ENCODE measurements around the gene RPN1.

The RPN1 gene

GRCh38 chr3:128584412-128585020 lies 66.1 kb downstream of the RPN1 start:
- H3K27ac ChIP-seq = peak overlapping the region; percentile 42; the same call in 1 of the 2 replicates
- TF ChIP-seq, protein P1, sequence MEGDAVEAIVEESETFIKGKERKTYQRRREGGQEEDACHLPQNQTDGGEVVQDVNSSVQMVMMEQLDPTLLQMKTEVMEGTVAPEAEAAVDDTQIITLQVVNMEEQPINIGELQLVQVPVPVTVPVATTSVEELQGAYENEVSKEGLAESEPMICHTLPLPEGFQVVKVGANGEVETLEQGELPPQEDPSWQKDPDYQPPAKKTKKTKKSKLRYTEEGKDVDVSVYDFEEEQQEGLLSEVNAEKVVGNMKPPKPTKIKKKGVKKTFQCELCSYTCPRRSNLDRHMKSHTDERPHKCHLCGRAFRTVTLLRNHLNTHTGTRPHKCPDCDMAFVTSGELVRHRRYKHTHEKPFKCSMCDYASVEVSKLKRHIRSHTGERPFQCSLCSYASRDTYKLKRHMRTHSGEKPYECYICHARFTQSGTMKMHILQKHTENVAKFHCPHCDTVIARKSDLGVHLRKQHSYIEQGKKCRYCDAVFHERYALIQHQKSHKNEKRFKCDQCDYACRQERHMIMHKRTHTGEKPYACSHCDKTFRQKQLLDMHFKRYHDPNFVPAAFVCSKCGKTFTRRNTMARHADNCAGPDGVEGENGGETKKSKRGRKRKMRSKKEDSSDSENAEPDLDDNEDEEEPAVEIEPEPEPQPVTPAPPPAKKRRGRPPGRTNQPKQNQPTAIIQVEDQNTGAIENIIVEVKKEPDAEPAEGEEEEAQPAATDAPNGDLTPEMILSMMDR (conservative IDR thresholded peaks at IDR 0.05) = peak; percentile 92

DNA sequence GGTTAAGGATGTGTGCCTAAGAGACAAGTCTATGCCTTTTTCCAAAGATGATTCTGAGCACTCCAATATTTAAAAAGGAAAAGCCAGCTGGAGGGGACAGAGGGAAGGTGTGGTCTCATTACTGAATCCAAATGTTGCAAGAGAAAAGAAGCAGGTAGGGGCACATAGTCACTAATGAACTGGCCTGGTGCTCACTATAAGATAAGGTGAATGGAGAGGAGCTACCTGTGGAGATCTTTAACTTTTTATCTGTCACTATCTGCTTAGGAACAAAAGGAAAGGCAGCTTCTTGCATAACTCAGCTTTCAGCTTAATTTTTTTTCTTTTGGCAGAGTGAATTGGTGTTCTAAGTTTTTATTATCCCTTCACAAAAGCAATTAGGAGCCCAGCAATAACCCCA lies 69.1 kb downstream of the RPN1 start:
- TF ChIP-seq, protein P1 (conservative IDR thresholded peaks at IDR 0.05) = no peak
- no peak overlapping the region for H3K27ac ChIP-seq

DNA sequence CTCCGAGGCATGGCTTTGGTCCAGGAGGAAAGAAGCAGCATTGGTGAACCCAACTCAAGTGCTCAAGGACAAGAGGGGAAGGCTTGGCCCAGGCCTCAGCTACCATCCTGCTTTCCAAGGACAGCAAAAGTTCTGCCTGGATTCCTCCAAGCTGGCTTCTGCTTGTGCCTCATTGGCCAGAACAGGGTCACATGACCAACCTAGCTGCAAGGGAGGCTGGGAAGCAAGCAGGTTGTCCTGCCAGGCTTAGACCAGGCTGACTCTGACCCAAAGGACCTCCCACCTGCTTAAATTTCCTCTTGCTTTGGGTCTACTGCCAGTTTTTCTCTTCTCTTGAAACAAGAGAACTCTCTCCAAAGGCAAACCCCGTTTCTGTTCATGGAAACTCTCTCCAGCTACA lies 70.7 kb downstream of the RPN1 start:
- TF ChIP-seq, protein P1 (conservative IDR thresholded peaks at IDR 0.05) = no peak
- H3K27ac ChIP-seq = no peak overlapping the region

GRCh38 chr3:128578346-128578745 lies 72.3 kb downstream of the RPN1 start:
- no peak overlapping the region for H3K27ac ChIP-seq
- TF ChIP-seq, protein P1 (conservative IDR thresholded peaks at IDR 0.05) = no peak

DNA sequence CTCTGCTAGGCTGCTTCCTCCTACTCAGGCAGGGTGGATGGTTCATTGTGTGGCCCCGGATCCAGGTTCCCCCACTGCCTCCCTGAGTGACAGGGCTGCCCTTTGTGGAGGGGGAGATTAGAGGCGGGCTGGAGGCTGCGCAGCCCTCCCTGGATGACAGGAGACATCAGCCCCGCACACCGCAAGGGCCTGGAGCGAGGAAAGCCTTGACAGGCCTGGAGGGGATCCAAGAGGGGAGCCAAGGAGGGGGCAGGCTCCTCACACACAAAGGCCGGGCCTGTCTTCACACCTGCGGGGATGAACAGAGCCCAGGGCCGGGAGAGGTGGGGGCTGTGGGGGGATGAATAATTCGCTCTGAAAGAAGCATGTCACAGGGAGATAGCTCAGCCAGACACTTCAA lies 72.9 kb downstream of the RPN1 start:
- no peak overlapping the region for H3K27ac ChIP-seq
- TF ChIP-seq, protein P1 (conservative IDR thresholded peaks at IDR 0.05) = no peak

GRCh38 chr3:128576290-128576689 lies 74.3 kb downstream of the RPN1 start:
- TF ChIP-seq, protein P1 (conservative IDR thresholded peaks at IDR 0.05) = no peak
- H3K27ac ChIP-seq = no peak overlapping the region

GRCh38 chr3:128575777-128576176 lies 74.8 kb downstream of the RPN1 start:
- no peak overlapping the region for H3K27ac ChIP-seq
- TF ChIP-seq, protein P1 (conservative IDR thresholded peaks at IDR 0.05) = no peak

All from VCaP (cell line).